SK-N-MC (cell line): ENCODE data around the gene KCNAB1.

Experiments
- EZH2 ChIP-seq: fragments of 200-600 bp; sonication (generic); IDR thresholded peaks from one replicate; pipeline ENCODE4 v1.6.1; 2017; ENCODE audit warnings: antibody characterized with exemption
- FOXP2 ChIP-seq: optimal IDR thresholded peaks from 2 replicates; pipeline ENCODE3; 2011; ENCODE audit warnings: mild to moderate bottlenecking, moderate library complexity; ENCODE audit not compliant: insufficient read depth; ENCODE audit errors: extremely low read length, control extremely low read depth

- no peak for TF ChIP-seq FOXP2
- TF ChIP-seq EZH2: no peak
Observed at GRCh38 chr3:156472150-156472549, 351.8 kb downstream of the KCNAB1 start.
